Activated CD8-positive, alpha-beta memory T cell treated with anti-CD3 and anti-CD28 coated beads, Interleukin-2, amount 10 ng/mL, durations not matched to agents 7 days and 5 days (primary cell): Measurements from ENCODE around the gene RTEL1. TPM values are rescaled to one million over a fixed set of nuclear protein-coding genes. Genes with fewer than 3 reads are reported as not detected.

Experiments used
- ATAC-seq: fragments of 150-1000 bp; cut with Tn5 transposase; one replicate; pipeline ENCODE4 v1.10.0; 2021; ENCODE audit warnings: moderate library complexity
- CTCF ChIA-PET: fragments of 350-600 bp; sonication (Branson Sonifier 250); formaldehyde crosslinking; loops from one replicate; lab custom pipeline; 2021; ENCODE audit warnings: antibody characterized with exemption; lab: Charles Lee
- DNase-seq: peaks from one replicate; pipeline ENCODE4 v3.0.0-alpha.2; 2020
- H3K27ac Mint-ChIP-seq: one replicate; pipeline ENCODE4 v1.8.0; 2021; ENCODE audit warnings: mild to moderate bottlenecking, mixed read lengths
- H3K27me3 Mint-ChIP-seq: one replicate; pipeline ENCODE4 v1.8.0; 2021; ENCODE audit warnings: mixed read lengths
- H3K36me3 Mint-ChIP-seq: one replicate; pipeline ENCODE4 v1.8.0; 2021; ENCODE audit warnings: mild to moderate bottlenecking, mixed read lengths
- H3K4me1 Mint-ChIP-seq: one replicate; pipeline ENCODE4 v1.8.0; 2021; ENCODE audit warnings: mixed read lengths
- H3K4me3 Mint-ChIP-seq: one replicate; pipeline ENCODE4 v1.8.0; 2021; ENCODE audit warnings: mild to moderate bottlenecking, moderate library complexity, mixed read lengths
- H3K9me3 Mint-ChIP-seq: one replicate; pipeline ENCODE4 v1.8.0; 2022; ENCODE audit warnings: low read depth, mixed read lengths
- total RNA-seq, 2 experiments: library from RNA; stranded (reverse); gene quantifications; one replicate each; pipeline ENCODE4 v1.2.3, GENCODE V29; 2021

Gene RTEL1
- total RNA-seq, 2 experiments from 2014 or later = 50.0 to 53.6 TPM

GRCh38 chr20:63693733-63694583 lies 35.8 kb downstream of the RTEL1 start:
- Mint-ChIP-seq H3K36me3 (peaks cover 10% of the 10 kb centered on the region), H3K4me3 (no peak overlapping the region), H3K9me3 (no peaks in the 10 kb centered on the region), H3K27me3 (no peaks in the 10 kb centered on the region), H3K4me1 (peaks cover 13% of the 10 kb centered on the region), H3K27ac (peak overlapping the region; percentile 40)
- ATAC-seq = no peak
- CTCF ChIA-PET = interaction anchor here (0.7 kb wide), 1 partner anchor 11 kb away, joined by 3 read pairs; no protein-coding TSS in a partner anchor
- no peak for DNase-seq

GRCh38 chr20:63694584-63695423 lies 36.7 kb downstream of the RTEL1 start:
- DNase-seq (no peak), ATAC-seq (no peak)
- H3K9me3 Mint-ChIP-seq = no peaks in the 10 kb centered on the region
- no peaks in the 10 kb centered on the region for H3K27me3 Mint-ChIP-seq
- no peak overlapping the region for H3K27ac Mint-ChIP-seq
- no peak overlapping the region for H3K4me3 Mint-ChIP-seq
- peaks cover 10% of the 10 kb centered on the region for H3K36me3 Mint-ChIP-seq
- H3K4me1 Mint-ChIP-seq = peaks cover 18% of the 10 kb centered on the region
- CTCF ChIA-PET = interaction anchor here (0.7 kb wide), 1 partner anchor 10 kb away, joined by 3 read pairs; no protein-coding TSS in a partner anchor

GRCh38 chr20:63695424-63696305 lies 37.6 kb downstream of the RTEL1 start:
- peaks cover 10% of the 10 kb centered on the region for H3K36me3 Mint-ChIP-seq
- DNase-seq (no peak), ATAC-seq (no peak)
- no peaks in the 10 kb centered on the region for H3K27me3 Mint-ChIP-seq
- H3K4me3 Mint-ChIP-seq = no peak overlapping the region
- CTCF ChIA-PET = interaction anchor here (0.7 to 0.9 kb wide), 2 partner anchors 12 to 65 kb away, joined by 3 read pairs; no protein-coding TSS in a partner anchor
- H3K9me3 Mint-ChIP-seq = no peaks in the 10 kb centered on the region
- no peak overlapping the region for H3K27ac Mint-ChIP-seq
- peaks cover 20% of the 10 kb centered on the region for H3K4me1 Mint-ChIP-seq

- DNase-seq (no peak), ATAC-seq (peak; percentile 22)
- Mint-ChIP-seq H3K4me1 (peaks cover 22% of the 10 kb centered on the region), H3K36me3 (peaks cover 10% of the 10 kb centered on the region), H3K27me3 (no peaks in the 10 kb centered on the region), H3K4me3 (no peak overlapping the region), H3K27ac (no peak overlapping the region), H3K9me3 (no peaks in the 10 kb centered on the region)
- CTCF ChIA-PET = interaction anchor here (0.7 to 0.9 kb wide), 2 partner anchors 11 to 64 kb away, joined by 3 read pairs; no protein-coding TSS in a partner anchor
Observed at GRCh38 chr20:63696306-63696627, 38.2 kb downstream of the RTEL1 start.

- ATAC-seq (peak; percentile 8), DNase-seq (no peak)
- CTCF ChIA-PET = interaction anchor here (0.7 to 2.3 kb wide), 3 partner anchors 11 to 64 kb away, joined by 3 to 7 read pairs (median 3); partner anchors contain the start of genes ARFRP1 and ZGPAT
Observed at GRCh38 chr20:63696628-63697356, 38.7 kb downstream of the RTEL1 start, which contains the start of gene TNFRSF6B. TNFRSF6B (plus strand) TSS chr20:63696652; CDS start chr20:63696768, 116 bp downstream.

GRCh38 chr20:63697357-63697867 lies 39.3 kb downstream of the RTEL1 start:
- H3K4me3 Mint-ChIP-seq = no peak overlapping the region

More at GRCh38 chr20:63696628-63697356, 38.7 kb downstream of the RTEL1 start, which contains the start of gene TNFRSF6B:
- no peak within 1 kb of the TSS for H3K27ac Mint-ChIP-seq
- H3K4me1 Mint-ChIP-seq = peaks cover 22% of the 10 kb centered on the region
- no peaks in the 10 kb centered on the region for H3K9me3 Mint-ChIP-seq
- peaks cover 10% of the 10 kb centered on the region for H3K36me3 Mint-ChIP-seq
- H3K4me3 Mint-ChIP-seq = no peak within 1 kb of the TSS
- H3K27me3 Mint-ChIP-seq = no peaks in the 10 kb centered on the region

GRCh38 chr20:63697868-63698545 lies 39.9 kb downstream of the RTEL1 start:
- Mint-ChIP-seq H3K4me1 (peaks cover 28% of the 10 kb centered on the region), H3K4me3 (no peak overlapping the region), H3K36me3 (peaks cover 7% of the 10 kb centered on the region), H3K9me3 (no peaks in the 10 kb centered on the region), H3K27ac (no peak overlapping the region), H3K27me3 (no peaks in the 10 kb centered on the region)
- DNase-seq (no peak), ATAC-seq (no peak)
- CTCF ChIA-PET = interaction anchor here (1.3 to 2.3 kb wide), 2 partner anchors 10 to 165 kb away, joined by 3 to 7 read pairs; partner anchors contain the start of genes ARFRP1 and ZGPAT

More at GRCh38 chr20:63697357-63697867, 39.3 kb downstream of the RTEL1 start:
- H3K36me3 Mint-ChIP-seq = peaks cover 9% of the 10 kb centered on the region
- CTCF ChIA-PET = interaction anchor here (2.3 kb wide), 1 partner anchor 10 kb away, joined by 7 read pairs; the partner anchor contains the start of genes ARFRP1 and ZGPAT
- H3K27ac Mint-ChIP-seq = no peak overlapping the region
- DNase-seq (no peak), ATAC-seq (no peak)
- no peaks in the 10 kb centered on the region for H3K9me3 Mint-ChIP-seq
- H3K4me1 Mint-ChIP-seq = peaks cover 26% of the 10 kb centered on the region
- H3K27me3 Mint-ChIP-seq = no peaks in the 10 kb centered on the region

GRCh38 chr20:63698739-63699465 lies 40.8 kb downstream of the RTEL1 start:
- DNase-seq (no peak), ATAC-seq (peak; percentile 14)
- H3K4me3 Mint-ChIP-seq = no peak overlapping the region
- H3K36me3 Mint-ChIP-seq = peaks cover 4% of the 10 kb centered on the region
- H3K9me3 Mint-ChIP-seq = no peaks in the 10 kb centered on the region
- H3K27me3 Mint-ChIP-seq = no peaks in the 10 kb centered on the region
- H3K27ac Mint-ChIP-seq = peak overlapping the region; percentile 40
- CTCF ChIA-PET = interaction anchor here (1.3 to 2.3 kb wide), 2 partner anchors 9 to 165 kb away, joined by 3 to 7 read pairs; partner anchors contain the start of genes ARFRP1 and ZGPAT
- H3K4me1 Mint-ChIP-seq = peaks cover 28% of the 10 kb centered on the region

- peak; percentile 27 for ATAC-seq
- Mint-ChIP-seq H3K9me3 (no peaks in the 10 kb centered on the region), H3K4me1 (peaks cover 30% of the 10 kb centered on the region), H3K27me3 (no peaks in the 10 kb centered on the region), H3K27ac (peak overlapping the region; percentile 40), H3K36me3 (peaks cover 2% of the 10 kb centered on the region), H3K4me3 (no peak overlapping the region)
- CTCF ChIA-PET = interaction anchor here (1.3 kb wide), 1 partner anchor 164 kb away, joined by 3 read pairs; no protein-coding TSS in a partner anchor
- DNase-seq = no peak
Observed at GRCh38 chr20:63699466-63700198, 41.5 kb downstream of the RTEL1 start.
